ENCODE data around the gene SH3RF3.

GRCh38 chr2:109324861-109325260 lies 195.9 kb downstream of the SH3RF3 start:
- TF ChIP-seq CTCF (IDR thresholded peaks at IDR 0.05) (no peak), POLR2A (IDR thresholded peaks at IDR 0.05) (no peak)
